Measurements from ENCODE around the gene PAQR5. TPM values are rescaled to one million over a fixed set of nuclear protein-coding genes. Genes with fewer than 3 reads are reported as not detected.

Gene PAQR5
- total and polyA plus RNA-seq, 4 donors, result 2.3 to 22.6 (median 10.5) TPM

DNA sequence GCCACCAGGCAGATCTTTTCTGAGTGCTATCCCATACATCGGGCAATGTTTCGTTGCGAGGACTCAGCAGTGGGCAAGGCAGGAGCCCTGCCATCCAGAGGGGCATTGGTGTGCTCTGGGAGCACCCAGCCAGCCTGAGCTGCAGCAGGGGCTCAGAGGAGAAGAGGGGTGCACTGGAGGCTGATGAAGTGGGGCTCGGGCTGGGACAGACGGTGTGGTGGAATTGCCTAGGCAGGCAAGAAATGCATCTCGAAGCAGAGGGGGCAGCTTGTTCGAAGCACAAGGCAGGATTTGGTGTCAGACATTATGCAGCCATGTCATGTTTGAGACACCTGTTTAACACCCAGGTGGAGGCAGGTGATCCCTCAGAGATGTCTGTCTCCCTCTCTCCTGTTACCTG, 19.3 kb downstream of the PAQR5 start:
- H3K27ac ChIP-seq (ENCODE audit: low read depth in 1 of 2, low read length in 1 of 2), result no peak overlapping the region
- H3K4me3 ChIP-seq, result no peak overlapping the region
- H3K9ac ChIP-seq (ENCODE audit: insufficient read depth in 1 of 2, low read length in 2 of 2), result no peak overlapping the region
- H3K27me3 ChIP-seq (ENCODE audit: control insufficient read depth in 3 of 3, insufficient read depth in 3 of 3, low read length in 2 of 3), result no peaks in the 10 kb centered on the region
- H3K36me3 ChIP-seq (ENCODE audit: control insufficient read depth in 4 of 4, insufficient read depth in 4 of 4, low read length in 4 of 4), result no peaks in the 10 kb centered on the region
- TF ChIP-seq, protein P1, sequence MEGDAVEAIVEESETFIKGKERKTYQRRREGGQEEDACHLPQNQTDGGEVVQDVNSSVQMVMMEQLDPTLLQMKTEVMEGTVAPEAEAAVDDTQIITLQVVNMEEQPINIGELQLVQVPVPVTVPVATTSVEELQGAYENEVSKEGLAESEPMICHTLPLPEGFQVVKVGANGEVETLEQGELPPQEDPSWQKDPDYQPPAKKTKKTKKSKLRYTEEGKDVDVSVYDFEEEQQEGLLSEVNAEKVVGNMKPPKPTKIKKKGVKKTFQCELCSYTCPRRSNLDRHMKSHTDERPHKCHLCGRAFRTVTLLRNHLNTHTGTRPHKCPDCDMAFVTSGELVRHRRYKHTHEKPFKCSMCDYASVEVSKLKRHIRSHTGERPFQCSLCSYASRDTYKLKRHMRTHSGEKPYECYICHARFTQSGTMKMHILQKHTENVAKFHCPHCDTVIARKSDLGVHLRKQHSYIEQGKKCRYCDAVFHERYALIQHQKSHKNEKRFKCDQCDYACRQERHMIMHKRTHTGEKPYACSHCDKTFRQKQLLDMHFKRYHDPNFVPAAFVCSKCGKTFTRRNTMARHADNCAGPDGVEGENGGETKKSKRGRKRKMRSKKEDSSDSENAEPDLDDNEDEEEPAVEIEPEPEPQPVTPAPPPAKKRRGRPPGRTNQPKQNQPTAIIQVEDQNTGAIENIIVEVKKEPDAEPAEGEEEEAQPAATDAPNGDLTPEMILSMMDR (IDR thresholded peaks at IDR 0.05; ENCODE audit: control extremely low read depth, extremely low read depth), result no peak
- ATAC-seq (ENCODE audit: insufficient read depth, low FRiP score), result no peak
- DNase-seq, result no peak
- no peaks in the 10 kb centered on the region for H3K9me3 ChIP-seq (ENCODE audit: control insufficient read depth in 4 of 4, insufficient read depth in 3 of 4, low read length in 3 of 4)
- whole genome bisulfite sequencing, 2 donors, result 95 to 97% methylated on average over 7 of the region's 7 CpGs
- peaks cover 0 to 39% (median 16%) of the 10 kb centered on the region in 5 donors for H3K4me1 ChIP-seq (ENCODE audit: control insufficient read depth in 5 of 5, insufficient read depth in 5 of 5, low read length in 5 of 5)

DNA sequence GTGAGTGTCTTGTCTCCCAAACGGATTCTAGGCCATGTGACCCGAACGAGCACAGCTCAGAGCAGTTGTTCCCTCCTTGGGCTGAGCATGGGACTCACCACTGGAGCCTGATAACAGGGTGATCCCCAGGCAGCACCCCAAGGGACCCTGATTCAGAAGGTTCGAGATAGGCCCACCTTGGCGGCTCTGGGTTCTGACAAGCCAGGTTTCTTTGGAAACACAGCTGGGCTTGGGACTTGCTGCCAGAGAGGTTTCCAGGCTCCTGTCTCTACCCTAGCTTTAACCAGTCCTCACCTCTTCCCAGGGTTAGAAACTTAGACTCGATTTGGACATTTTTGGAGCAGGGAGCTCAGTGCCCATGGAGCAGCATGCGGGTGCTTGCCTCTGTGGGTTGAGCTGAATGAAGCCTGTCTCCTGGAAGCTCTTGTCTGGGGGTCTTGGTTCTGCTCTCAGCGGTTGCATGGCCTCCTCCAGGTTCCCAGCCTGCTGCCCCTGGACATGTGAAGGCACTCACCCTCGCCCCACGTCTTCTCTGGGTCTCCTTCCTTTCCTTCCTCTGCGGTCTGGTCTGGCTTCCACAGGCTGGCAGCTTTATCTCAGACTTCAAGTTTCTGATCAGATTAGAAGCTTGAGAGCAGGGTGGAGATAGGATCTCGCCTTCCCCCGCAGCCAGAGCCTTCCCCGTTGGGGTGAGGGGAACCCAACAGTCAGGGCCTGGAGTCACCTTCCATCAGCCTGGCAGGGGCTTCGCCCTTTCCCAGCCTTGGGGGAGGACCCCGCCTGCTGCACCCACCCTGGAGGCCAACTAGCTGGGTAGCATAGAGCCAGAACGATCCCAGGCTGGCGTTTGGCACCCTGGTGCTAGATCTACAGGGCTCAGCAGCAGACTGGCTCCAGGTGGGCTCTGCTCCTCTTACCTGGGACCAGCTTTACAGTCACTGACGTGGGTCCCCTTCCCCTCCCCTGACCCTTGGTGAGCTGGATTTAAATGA, 21.0 kb downstream of the PAQR5 start:
- peak overlapping the region in 1 of 2 donors; percentile 30 for H3K9ac ChIP-seq (ENCODE audit: insufficient read depth in 1 of 2, low read length in 2 of 2)
- no peaks in the 10 kb centered on the region for H3K9me3 ChIP-seq (ENCODE audit: control insufficient read depth in 4 of 4, insufficient read depth in 3 of 4, low read length in 3 of 4)
- no peak overlapping the region for H3K4me3 ChIP-seq
- TF ChIP-seq, protein P1 (IDR thresholded peaks at IDR 0.05; ENCODE audit: control extremely low read depth, extremely low read depth), result no peak
- WGBS, 2 donors, result 45 to 62% methylated on average over 19 of the region's 19 CpGs
- peaks cover 0 to 55% (median 20%) of the 10 kb centered on the region in 5 donors for H3K4me1 ChIP-seq (ENCODE audit: control insufficient read depth in 5 of 5, insufficient read depth in 5 of 5, low read length in 5 of 5)
- DNase-seq (no peak), ATAC-seq (ENCODE audit: insufficient read depth, low FRiP score) (no peak)
- H3K27me3 ChIP-seq (ENCODE audit: control insufficient read depth in 3 of 3, insufficient read depth in 3 of 3, low read length in 2 of 3), result no peaks in the 10 kb centered on the region
- H3K36me3 ChIP-seq (ENCODE audit: control insufficient read depth in 4 of 4, insufficient read depth in 4 of 4, low read length in 4 of 4), result no peaks in the 10 kb centered on the region
- H3K27ac ChIP-seq (ENCODE audit: low read depth in 1 of 2, low read length in 1 of 2), result peak overlapping the region in 1 of 2 donors; percentile 28

DNA sequence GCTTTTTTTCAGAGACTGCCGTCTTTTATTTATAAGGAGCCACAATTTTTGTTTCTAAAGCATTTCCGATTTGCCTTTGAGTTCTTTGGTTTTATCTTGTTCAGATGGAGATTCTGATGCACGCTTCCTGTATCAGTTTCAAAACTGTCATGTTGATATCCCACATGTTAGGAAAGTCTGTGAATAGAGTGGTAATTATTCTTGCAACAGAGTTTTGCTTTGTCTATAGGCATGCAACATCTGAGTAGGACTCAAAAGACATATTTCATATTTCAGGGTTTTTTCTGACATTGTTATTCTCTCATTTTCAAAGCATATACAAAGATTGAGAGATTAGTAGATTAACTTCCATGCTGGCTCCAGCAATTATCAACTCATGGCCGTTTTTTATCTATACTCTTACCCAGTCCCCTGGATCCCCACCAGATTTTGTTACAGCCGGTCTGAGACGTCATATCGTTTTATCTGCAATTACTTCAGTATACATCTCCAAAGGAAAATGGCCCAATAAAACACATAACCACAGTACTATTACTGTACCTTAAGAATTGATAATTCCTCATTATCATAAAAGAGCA, 22.4 kb downstream of the PAQR5 start:
- Histone ChIP-seq H3K27me3 (ENCODE audit: control insufficient read depth in 3 of 3, insufficient read depth in 3 of 3, low read length in 2 of 3) (no peaks in the 10 kb centered on the region), H3K4me1 (ENCODE audit: control insufficient read depth in 5 of 5, insufficient read depth in 5 of 5, low read length in 5 of 5) (peaks cover 0 to 50% (median 20%) of the 10 kb centered on the region in 5 donors), H3K4me3 (no peak overlapping the region), H3K9ac (ENCODE audit: insufficient read depth in 1 of 2, low read length in 2 of 2) (no peak overlapping the region), H3K36me3 (ENCODE audit: control insufficient read depth in 4 of 4, insufficient read depth in 4 of 4, low read length in 4 of 4) (no peaks in the 10 kb centered on the region), H3K9me3 (ENCODE audit: control insufficient read depth in 4 of 4, insufficient read depth in 3 of 4, low read length in 3 of 4) (no peaks in the 10 kb centered on the region), H3K27ac (ENCODE audit: low read depth in 1 of 2, low read length in 1 of 2) (no peak overlapping the region)
- ATAC-seq (ENCODE audit: insufficient read depth, low FRiP score) (no peak), DNase-seq (peak; percentile 74 to 95 (median 94))
- WGBS, 2 donors, result 22 to 38% methylated on average over 7 of the region's 7 CpGs
- TF ChIP-seq, protein P1 (IDR thresholded peaks at IDR 0.05; ENCODE audit: control extremely low read depth, extremely low read depth), result no peak
